HG03025 (cell line): Measurements from ENCODE around the gene PRKCD.

ENCODE experiments used
- ATAC-seq: cut with Tn5 transposase; IDR thresholded peaks from one replicate; pipeline ENCODE4 v1.9.1; 2021; ENCODE audit warnings: mild to moderate bottlenecking, moderate library complexity; ENCODE audit not compliant: unreplicated experiment, low FRiP score

The PRKCD gene

DNA sequence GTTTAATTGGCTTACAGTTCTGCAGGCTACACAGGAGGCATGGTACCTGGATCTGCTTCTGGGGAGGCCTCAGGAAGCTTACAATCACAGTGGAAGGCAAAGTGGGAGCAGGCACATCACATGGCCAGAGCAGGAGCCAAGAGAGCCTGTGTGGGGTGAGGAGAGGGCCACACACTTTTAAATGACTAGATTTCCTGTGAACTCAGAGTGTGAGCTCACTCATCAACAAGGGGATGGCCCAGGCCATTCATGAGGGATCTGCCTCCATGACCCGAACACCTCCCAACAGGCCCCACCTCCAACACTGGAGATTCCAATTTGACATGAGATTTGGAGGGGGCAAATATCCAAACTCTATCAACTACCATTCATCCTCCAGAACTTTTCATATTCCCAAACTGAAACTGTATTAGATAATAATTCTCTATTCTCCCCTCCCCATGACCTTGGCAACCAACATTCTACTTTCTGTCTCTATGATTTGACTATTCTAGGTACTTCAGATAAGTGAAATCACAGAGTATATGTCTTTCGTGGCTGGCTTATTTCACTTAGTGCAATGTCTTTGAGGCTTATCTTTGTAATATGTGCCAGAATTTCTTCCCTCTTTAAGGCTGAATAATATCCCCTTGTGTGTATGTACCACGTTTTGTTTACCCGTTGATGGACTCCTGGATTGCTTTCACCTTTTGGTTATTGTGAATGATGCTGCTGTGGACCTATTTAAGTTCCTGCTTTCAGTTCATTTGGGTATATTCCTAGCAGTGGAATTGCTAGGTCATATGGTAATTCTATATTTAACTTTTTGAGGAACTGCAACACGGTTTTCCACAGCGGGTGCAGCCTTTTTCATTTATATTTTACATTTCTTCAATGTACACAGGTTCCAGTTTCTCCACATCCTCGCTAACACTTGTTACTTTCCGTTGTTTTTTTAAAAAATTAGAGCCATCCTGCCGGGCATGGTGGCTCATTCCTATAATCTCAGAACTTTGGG lies 51.0 kb downstream of the PRKCD start:
- no peak for ATAC-seq

GRCh38 chr3:53213276-53213675 lies 52.3 kb downstream of the PRKCD start:
- ATAC-seq = no peak

- ATAC-seq = no peak
These were observed 54.8 kb downstream of the PRKCD start for GRCh38 chr3:53215816-53216215.

DNA sequence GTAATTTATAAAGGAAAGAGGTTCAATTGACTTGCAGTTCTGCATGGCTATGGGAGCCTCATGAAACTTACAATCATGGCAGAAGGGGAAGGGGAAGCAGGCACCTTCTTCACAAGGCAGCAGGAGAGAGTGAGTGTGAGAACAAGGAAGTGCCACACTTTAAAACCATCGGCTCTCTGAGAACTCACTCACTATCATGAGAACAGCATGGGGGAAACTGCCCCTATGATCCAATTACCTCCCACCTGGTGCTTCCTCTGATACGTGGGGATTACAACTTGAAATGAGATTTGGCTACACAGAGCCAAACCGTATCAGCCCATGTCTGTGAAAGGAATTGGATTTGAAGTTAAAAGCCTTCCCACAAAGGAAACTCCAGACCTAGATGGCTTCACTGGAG lies 55.7 kb downstream of the PRKCD start:
- ATAC-seq = no peak

DNA sequence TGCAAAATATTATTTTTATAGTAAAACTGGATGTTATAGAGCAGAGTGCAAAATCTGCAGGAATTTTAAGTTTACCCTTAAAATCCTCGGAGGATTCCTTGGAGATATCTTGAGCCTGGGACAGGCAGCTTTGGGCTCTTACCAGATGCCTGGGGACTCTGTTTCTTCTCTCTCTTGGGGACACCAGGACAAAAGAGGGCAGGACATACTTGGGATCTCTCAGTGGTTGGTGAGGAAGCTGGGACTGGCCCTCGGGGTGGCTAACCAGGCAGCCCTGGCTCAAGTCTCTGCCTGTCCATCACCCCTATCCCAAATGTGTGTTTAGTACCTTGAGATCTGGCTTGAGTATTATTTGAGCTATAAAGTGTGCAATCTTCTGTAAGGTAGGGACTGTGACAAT lies 56.2 kb downstream of the PRKCD start:
- ATAC-seq = no peak

- ATAC-seq = no peak
These were observed 57.1 kb downstream of the PRKCD start for GRCh38 chr3:53218131-53218530.

DNA sequence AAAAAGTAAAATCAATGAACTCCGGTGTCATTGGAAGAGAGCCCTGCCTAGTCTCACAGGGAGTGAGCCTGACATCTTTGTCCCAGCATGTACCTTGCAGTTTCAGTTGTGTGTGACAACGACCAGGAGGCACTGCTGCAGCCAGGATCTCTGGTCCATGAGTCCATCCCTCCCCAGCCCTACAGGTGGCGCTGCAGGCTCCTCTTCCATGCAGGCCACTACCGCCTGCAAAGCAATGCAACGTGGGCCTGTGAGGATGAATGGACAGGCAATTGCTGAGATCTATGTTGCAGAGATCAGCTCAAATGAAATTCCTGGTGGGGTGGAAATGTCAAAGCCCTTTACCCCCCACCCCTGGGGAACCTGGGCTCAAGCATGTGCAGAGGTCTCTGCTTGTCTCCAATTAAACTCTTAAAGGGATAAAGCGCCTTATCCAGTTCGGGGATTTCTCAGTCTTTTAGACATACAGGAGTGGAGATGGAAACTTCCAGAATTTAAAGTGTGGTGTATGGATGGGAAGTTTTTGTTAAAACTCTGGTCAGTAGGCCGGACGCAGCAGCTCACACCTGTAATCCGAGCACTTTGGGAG lies 59.0 kb downstream of the PRKCD start:
- ATAC-seq = peak; percentile 50

GRCh38 chr3:53221345-53221744 lies 60.3 kb downstream of the PRKCD start:
- ATAC-seq = no peak

- ATAC-seq = no peak
These were observed 60.8 kb downstream of the PRKCD start for GRCh38 chr3:53221827-53222182.

DNA sequence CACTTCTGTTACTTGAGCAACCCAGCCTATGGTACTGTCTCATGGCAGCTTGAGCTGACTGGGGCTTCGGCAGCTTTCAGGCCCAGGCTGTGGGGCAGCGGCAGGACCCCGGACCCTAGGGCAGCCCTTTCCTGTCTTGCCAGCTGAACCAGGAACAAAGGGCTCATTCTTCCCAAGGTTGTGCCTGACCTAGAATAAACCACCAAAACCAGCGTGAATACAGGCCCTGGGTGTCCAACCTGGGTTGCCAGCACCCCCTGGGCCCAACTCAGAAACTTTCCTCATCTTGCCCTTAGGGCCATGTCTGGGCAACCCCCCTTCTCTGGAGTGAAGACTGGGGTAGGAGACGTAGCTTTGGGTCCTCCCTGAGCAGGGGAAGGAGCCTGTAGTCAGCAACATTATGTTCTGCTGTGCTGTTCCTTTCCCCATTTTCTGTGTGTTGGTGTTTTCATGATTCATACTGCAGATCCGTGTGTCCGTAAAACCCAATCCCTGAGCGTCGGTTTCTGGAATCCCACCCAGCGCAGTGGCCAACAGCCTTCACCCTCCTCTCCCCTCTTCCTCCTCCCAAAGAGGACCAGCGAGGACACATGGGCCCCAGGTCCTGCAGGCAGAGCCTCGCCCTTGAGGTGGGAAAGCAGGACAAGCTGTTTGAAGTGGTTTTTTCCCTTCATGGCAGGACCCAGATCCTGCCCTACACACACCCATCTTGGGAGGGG lies 61.3 kb downstream of the PRKCD start:
- no peak for ATAC-seq

DNA sequence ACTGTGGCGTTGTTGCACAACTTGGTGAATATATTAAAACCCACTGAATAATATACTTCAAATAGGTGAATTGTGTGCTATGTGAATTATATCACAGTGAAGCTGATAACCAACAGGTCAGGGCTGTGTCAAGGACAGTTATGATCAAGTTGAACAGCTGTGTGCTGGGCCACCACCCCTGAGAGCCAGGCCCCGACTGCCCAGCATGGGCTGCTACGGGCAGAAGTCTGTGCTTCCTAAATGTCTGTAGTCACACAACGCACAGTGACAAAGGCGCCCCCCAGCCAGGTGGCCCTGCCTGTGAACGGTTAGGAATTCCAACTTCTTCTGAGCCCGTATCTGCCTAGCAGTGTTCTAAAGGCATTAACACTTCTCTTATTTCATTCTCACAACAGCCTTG lies 62.0 kb downstream of the PRKCD start:
- no peak for ATAC-seq

DNA sequence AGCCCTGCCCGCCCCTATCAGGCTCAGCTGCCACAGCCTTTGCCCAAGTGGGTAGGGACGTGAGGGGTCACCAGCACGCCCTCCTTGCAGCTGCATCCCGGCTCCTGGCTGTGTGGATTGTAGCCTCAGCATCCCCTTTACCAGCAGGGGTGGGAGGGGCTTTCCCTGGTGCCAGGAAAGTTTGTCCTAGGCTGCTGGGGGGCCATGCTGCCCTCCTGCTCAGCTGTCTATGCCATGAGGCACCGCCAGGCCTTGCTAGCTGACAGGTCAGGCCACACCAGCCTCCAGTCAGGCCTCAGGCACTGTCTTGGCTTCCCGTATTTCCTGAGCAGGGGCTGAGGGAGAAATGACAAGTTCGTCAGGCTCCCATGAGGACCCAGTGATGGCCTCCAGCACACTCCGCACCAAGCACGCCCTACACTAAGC lies 62.5 kb downstream of the PRKCD start:
- ATAC-seq = no peak

- ATAC-seq = no peak
These were observed 63.0 kb downstream of the PRKCD start for GRCh38 chr3:53224026-53224425.

GRCh38 chr3:53224536-53224935 lies 63.5 kb downstream of the PRKCD start:
- ATAC-seq = no peak

DNA sequence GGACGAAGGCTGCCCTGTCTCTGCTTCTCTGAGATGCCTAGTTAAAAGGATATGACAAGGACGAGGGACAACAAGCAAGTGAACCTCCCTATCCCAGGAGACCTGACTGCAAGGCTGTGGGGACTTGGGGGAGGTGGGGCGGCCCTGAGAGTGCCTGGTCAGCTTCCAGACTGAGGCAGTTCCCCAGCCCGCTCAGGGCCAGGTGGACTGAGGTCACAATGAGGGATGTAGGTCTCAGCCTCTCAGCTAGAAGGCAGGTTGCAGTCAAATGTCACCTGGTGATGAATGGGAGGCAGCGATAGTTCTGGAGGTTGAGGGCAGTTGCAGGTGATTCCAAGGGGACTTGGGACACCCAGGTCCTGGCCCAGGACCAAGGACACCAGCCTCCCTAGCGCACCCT lies 64.2 kb downstream of the PRKCD start:
- ATAC-seq = no peak

DNA sequence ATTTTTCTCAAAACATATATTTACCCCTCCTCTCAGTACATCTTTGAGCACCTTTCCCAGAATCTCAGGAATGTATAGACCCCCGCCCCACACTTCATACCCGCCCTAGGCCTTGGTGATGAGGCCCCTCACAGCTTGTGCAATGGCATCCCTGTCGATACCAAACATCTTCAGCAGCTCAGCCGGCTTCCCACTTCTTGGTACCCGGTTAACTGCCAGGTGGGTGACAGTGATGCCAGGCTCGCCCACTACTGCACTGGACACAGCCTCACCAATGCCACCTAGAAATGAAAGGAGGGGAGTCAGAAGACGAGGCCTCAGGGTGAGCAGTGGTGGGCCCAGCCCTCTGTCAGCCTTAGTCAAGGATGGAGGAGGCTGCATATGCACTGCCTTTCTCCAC lies 64.6 kb downstream of the PRKCD start:
- ATAC-seq = no peak

DNA sequence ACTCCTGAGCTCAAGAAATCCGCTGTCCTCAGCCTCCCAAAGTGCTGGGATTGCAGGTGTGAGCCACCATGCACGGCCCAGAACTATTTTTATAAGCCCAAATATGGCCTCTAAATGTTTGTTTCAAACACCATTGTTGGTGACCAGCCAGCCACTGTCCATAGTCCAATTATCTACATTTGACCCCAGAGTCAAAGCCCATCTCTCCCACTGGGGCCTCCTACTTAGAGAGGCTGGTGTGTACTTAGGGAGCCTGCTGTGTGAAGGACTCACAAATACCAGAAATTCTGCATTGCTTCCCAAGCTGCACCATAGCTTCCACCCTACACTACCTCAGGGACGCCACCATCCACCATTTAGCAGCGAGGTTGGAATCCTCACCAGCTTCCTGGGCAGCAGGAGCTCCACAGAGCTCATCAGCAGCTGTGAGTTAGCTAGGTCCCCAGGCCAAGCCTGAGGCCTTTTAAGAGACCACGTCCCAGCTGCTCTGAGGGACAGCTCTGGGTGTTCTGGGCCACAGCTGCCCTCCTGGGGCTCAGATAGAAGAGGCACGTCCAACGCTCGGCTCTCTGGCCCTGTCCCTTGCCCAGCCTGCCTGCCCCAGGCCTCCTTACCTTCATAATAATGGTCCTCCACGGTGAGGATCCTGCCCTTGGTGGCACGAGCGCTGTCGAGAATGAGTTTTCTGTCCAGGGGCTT lies 65.3 kb downstream of the PRKCD start:
- no peak for ATAC-seq

- ATAC-seq = no peak
These were observed 65.9 kb downstream of the PRKCD start for GRCh38 chr3:53226841-53227407.

DNA sequence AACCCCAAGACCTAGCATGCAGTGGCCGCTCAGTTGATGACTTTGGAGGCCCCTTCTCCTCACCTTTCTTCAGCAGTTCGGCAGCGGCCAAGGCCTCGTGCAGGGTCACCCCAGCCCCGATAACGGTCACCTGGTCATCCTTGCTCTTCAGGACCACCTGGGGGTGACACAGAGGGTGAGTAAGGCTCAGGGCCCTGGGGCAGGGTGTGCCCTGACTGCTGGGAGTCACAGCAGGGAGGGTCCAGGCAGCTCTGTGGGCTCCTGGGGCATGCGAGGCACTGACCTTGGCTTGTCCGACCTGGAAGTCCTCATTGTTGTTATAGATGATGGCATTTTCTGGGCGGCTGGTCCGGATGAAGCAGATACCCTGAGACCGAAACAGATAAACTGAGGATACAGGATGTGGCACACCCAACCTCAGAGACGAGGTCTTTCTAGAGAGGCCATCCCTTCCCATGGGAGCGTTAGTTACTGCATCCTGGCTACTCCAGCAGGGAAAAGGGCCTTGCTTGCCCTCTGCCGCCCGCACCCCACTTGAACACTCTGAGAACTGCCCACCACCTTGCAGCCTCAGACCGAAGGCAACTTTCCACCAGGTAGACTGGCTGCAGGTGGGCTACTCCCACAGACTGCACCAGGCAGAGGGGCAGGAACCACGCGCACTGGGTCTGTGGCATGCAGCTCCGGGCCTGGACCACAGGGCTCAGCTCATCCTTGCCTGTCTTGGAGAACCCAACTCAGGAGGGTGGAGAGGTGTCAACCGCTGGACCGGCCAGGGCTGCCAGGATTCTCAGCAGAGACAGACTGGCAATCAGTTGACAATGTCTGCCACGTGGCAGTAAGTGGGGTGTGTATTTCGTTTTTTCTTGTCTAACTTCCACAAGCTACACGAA lies 67.2 kb downstream of the PRKCD start:
- ATAC-seq = no peak
